ENCODE results near the gene PLA2G12A.

Gene PLA2G12A

DNA sequence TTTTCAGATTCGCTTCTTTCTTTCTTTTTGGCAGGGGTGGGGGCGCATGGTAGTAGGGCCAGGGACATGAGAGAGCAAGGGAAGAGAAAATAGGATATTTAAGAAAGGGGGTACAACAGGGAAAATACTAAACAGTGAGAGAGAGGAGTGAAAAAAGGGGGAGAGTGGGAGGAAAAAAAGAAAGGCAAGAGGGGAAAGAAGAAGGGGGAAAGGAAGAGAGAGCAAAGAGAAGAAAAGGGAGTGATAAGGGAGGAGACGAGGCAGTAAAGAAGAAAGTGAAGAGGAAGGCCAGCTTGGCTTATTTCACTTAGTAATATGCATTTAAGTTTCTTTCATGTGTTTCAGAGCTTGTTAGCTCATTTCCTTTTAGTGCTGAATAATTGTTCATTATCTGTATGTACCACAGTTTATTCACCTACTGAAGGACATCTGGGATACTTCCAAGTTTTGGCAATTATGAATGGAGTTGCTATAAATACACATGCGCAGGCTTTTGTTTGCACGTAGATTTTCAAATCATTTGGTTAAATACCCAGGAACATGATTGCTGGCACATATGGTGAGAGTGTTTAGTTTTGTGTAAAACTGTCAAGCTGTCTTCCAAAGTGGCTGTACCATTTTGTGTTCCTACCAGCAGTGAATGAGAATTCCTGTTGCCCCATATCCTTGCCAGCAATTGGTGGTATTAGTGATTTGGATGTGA is 63.9 kb downstream of the PLA2G12A start:
- H3K9me3 ChIP-seq (ENCODE audit: control insufficient read depth, low read length) = no peaks in the 10 kb centered on the region
- no peaks in the 10 kb centered on the region for H3K27me3 ChIP-seq (replicated peaks; ENCODE audit: control insufficient read depth, insufficient read depth, low read length, poor library complexity, severe bottlenecking)
- peaks cover 26% of the 10 kb centered on the region for H3K36me3 ChIP-seq (ENCODE audit: control insufficient read depth, insufficient read depth, low read length)
- H3K27ac ChIP-seq (ENCODE audit: insufficient read depth, low read length, poor library complexity, severe bottlenecking) = no peak overlapping the region
- no peaks in the 10 kb centered on the region for H3K4me1 ChIP-seq (ENCODE audit: control insufficient read depth, insufficient read depth, low read length, poor library complexity, severe bottlenecking)
- DNase-seq = no peak
- H3K4me3 ChIP-seq (ENCODE audit: insufficient read depth, low read depth, low read length, poor library complexity, severe bottlenecking) = no peak overlapping the region

DNA sequence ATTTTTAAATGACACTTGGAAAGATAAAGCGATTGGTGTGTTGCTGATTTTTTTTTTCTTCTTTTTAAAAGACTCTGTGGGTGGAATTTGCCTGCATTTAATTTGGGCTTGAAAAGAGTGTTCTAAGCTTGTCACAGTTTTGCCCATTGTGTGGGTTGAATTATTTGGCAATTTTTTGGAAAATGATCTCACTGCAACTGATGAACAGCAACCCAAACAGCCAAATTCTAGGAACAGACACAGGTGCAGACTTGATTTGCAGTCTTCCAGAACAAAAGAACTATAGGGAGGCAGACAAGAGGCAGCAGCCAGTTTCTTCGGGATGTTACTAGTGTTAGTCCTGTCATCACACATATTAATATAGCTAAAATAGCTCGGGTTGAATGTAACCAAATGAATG is 67.1 kb downstream of the PLA2G12A start:
- H3K4me1 ChIP-seq (ENCODE audit: control insufficient read depth, insufficient read depth, low read length, poor library complexity, severe bottlenecking) = no peaks in the 10 kb centered on the region
- H3K4me3 ChIP-seq (ENCODE audit: insufficient read depth, low read depth, low read length, poor library complexity, severe bottlenecking) = no peak overlapping the region
- H3K36me3 ChIP-seq (ENCODE audit: control insufficient read depth, insufficient read depth, low read length) = peaks cover 34% of the 10 kb centered on the region
- H3K9me3 ChIP-seq (ENCODE audit: control insufficient read depth, low read length) = no peaks in the 10 kb centered on the region
- H3K27me3 ChIP-seq (replicated peaks; ENCODE audit: control insufficient read depth, insufficient read depth, low read length, poor library complexity, severe bottlenecking) = no peaks in the 10 kb centered on the region
- H3K27ac ChIP-seq (ENCODE audit: insufficient read depth, low read length, poor library complexity, severe bottlenecking) = no peak overlapping the region
- DNase-seq = no peak

DNA sequence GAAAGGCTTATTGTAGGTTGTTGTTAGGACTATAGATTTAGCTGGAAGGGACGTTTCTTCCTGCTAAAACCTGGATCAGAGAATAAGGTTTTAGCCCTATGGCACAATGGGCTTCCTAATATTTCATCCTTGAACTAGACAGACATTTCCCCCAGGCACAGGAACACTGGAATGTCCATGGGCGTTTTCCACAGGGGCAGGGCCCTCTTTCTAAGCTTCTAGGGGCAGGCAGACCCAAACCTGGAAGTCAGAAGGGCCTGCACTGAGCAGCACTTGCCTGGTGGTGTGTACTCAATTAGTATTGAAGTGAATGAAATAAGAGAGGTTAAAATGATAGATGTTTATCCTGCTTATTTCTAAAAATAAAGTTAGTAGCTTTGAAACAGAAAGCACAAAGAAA is 67.8 kb downstream of the PLA2G12A start:
- Histone ChIP-seq H3K4me3 (ENCODE audit: insufficient read depth, low read depth, low read length, poor library complexity, severe bottlenecking) (no peak overlapping the region), H3K9me3 (ENCODE audit: control insufficient read depth, low read length) (no peaks in the 10 kb centered on the region)

More for the DNA sequence above, 67.8 kb downstream of the PLA2G12A start:
- Histone ChIP-seq H3K27me3 (replicated peaks; ENCODE audit: control insufficient read depth, insufficient read depth, low read length, poor library complexity, severe bottlenecking) (no peaks in the 10 kb centered on the region), H3K36me3 (ENCODE audit: control insufficient read depth, insufficient read depth, low read length) (peaks cover 34% of the 10 kb centered on the region), H3K27ac (ENCODE audit: insufficient read depth, low read length, poor library complexity, severe bottlenecking) (no peak overlapping the region), H3K4me1 (ENCODE audit: control insufficient read depth, insufficient read depth, low read length, poor library complexity, severe bottlenecking) (no peaks in the 10 kb centered on the region)
- no peak for DNase-seq
